Measurements from ENCODE around the gene PAK6.

Gene PAK6

GRCh38 chr15:40293905-40294895 lies 55.3 kb downstream of the PAK6 start:
- no peak for DNase-seq

GRCh38 chr15:40295297-40295696 lies 56.4 kb downstream of the PAK6 start:
- DNase-seq, result no peak

- no peak for DNase-seq
Observed at GRCh38 chr15:40295877-40296560, 57.2 kb downstream of the PAK6 start.

- DNase-seq, result no peak
Observed at GRCh38 chr15:40296561-40297230, 57.8 kb downstream of the PAK6 start.

DNA sequence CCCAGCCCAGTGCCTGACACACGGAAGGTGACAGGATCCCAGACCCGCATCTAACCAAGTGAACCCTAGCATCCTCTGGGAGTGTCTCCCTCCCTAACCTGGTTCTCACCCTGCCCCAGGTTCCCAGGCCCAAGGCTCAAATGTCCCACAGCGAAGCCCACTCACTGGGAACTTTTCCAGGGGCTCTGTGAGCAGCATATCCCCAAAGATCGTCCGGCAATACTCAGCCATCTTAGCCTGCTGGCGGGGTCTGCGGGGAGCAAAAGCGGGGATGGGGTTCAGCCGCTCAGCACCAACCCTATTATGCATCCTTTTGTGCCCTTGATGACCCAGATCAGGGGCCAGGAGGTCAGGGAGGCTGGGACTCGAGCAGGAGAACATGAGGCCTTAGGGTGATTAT lies 58.5 kb downstream of the PAK6 start:
- DNase-seq, result no peak

DNA sequence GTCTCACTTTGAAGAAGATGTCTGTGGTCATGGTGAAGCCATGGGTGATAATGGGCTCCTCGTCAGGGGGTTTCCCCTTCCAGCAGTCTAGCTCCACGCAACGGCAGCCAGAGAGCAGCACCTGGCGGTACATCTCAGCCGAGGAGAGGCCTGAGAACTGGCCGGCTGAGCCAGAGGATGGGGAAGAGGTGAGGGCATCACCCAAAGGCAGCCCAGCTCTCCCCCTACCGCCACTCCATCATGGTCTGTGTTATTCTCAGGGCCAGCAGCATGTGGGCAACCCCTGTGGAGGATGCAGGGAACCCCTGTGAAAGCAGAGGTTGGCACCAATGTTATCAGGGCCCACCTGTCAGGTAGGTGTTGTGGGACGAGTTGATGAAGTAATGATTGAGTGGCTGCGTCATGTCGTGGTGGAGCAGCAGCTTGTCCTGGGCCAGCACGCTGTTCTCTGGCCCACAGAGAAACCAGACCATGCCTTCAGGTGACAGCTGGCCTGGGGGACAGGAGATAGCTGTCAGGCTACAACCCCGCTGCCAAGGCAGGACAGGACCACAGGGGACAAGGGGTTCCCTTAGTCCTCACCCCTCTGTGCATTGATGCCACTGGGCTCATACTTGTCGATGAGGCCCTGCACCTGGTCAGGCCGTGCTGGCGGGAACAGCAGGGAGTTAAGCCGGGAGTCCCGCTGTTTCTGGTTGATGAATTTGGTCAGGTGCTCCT lies 59.5 kb downstream of the PAK6 start:
- DNase-seq, result no peak

DNA sequence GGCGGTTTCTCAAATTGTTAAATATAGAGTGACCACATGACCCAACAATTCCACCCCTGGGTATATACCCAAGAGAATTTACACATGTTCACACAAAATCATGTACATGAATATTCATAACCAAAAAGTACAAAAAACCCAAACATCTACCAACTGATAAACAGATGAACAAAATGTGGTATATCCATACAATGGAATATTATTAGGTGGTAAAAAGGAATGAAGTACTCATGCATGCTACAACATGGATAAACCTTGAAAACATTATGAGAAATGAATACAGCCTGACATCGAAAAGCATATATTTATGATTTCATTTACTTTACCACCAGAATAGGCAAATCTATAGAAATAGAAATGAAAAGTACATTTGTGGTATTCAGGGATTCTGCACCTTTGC lies 61.5 kb downstream of the PAK6 start:
- DNase-seq, result no peak

- DNase-seq, result no peak
Observed at GRCh38 chr15:40300771-40301170, 61.9 kb downstream of the PAK6 start.

GRCh38 chr15:40301467-40302179 lies 62.8 kb downstream of the PAK6 start:
- DNase-seq, result no peak

DNA sequence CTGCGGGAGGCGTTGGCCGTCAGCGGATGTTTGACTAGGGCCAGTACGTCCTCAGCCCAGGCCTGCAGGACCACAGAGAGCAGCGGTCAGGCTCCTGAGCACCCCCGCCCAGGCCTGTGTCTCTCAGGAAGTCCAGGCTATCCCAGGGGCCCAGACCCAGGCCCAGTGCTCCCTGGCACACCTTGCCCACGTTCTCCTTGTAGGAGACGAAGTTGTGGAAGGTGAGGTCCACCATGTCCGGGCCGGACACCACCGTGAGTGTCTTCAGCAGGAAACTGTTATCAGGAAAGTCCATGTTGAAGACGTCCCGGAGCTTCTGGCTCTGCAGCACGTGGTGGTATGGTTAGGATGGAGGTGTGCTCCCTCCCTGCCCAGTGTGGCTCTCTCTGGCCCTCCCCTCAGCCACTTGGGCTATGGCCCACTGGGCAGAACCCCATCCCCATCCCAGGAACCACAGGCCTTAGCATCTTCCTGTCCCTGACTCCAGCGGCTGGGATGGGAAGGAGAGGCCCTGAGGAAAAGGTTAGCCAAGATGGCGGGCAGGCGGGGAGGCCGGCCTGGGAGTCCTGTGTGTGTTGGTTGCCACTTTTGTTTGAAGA lies 63.5 kb downstream of the PAK6 start:
- no peak for DNase-seq

- no peak for DNase-seq
Observed at GRCh38 chr15:40302981-40303380, 64.1 kb downstream of the PAK6 start.

- DNase-seq, result no peak
Observed at GRCh38 chr15:40303576-40303975, 64.7 kb downstream of the PAK6 start.

GRCh38 chr15:40305281-40305680 lies 66.4 kb downstream of the PAK6 start:
- DNase-seq, result no peak

- DNase-seq, result no peak
Observed at GRCh38 chr15:40306371-40306770, 67.5 kb downstream of the PAK6 start.

DNA sequence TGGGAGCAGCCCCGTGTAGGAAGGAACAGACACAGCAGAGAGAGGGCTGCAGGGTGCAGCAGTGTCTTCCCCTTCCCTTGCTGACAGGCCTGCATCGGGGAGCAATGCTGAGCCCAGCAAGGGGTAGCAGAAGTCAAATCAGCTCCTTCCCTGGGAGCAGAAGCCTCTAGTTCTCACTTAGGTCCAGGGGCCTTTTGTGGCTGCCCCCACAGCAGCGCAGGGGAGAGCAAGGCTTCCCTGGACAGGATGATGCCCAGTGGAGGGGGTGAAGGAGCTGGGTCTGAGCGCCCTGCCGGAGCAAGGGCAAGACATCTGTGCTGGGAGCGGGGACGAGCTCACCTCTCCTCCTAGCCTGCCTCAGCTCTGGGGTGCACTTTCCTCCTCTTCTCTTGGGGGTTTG lies 68.0 kb downstream of the PAK6 start:
- DNase-seq, result no peak

DNA sequence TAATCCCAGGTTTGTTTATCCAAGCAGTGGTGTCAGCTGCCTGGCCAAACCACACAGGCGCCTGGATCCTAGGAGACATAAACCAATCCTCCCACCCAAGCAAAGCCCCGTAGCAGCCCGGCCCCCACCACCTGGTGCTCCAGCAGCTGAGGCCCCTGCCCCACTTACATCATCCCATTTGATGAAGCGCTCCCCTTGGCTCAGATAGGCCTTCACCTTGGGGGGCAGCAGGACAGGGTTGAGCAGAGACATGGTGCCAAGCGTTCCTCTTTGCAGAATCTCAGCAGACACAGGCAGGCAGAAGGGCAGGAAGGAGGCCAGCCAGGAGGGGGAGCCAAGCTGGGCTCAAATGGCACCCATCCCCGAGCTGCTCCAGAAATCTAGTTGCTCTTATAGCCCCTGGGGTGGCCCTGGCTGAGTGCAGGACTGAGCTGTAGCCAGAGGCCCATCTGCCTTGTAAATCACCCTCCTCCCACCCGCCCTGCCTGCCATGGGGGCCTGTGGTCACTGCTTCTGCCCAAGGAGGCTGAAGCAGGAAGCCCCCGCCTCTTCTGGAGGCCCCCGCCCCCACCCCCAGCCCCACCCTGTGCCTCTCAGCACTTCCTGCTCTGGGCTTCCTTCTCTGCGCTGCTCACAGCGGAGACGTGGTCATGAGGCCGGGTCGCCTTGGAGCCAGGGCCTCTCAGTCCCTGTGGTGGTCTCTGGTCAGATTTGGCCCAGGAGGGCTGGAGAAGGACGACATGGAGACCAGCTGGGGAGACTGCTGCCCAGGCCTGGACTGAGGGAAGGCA lies 68.8 kb downstream of the PAK6 start, which contains the start of gene PLCB2:
Gene PLCB2 (minus strand): TSS at position 515 of the 791 bp plus-strand sequence. CDS start 263 bp downstream, at position 252.
- DNase-seq, result peak in 1 of 2 experiments; percentile 5

DNA sequence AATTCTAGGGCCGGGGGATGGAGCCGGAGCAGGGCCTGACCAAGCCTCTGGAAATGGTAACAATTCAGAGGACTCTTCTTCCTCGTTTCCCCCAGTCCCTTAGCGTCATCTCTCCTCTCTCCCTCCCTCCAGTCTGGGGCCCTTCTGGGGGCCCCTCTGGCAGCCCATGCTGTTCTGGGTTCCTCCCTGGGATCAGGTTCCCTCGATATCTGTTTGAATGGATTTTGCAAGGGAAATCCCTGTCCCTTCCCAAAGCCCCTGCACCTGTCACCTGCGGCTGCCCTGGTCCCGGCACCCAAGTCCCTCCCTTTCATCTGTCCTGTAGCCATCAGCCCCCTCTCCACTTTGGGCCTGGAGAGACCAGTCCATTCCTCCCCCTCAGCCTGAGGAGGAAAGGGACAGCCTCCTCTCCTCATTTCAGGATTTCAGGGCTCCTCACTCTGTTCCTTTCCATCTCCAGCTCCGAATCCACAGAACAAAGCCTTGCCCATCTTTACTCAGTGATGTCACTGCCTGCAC lies 70.5 kb downstream of the PAK6 start:
- no peak for DNase-seq

- peak in 1 of 2 experiments; percentile 4 for DNase-seq
Observed at GRCh38 chr15:40310001-40310959, 71.4 kb downstream of the PAK6 start.

DNA sequence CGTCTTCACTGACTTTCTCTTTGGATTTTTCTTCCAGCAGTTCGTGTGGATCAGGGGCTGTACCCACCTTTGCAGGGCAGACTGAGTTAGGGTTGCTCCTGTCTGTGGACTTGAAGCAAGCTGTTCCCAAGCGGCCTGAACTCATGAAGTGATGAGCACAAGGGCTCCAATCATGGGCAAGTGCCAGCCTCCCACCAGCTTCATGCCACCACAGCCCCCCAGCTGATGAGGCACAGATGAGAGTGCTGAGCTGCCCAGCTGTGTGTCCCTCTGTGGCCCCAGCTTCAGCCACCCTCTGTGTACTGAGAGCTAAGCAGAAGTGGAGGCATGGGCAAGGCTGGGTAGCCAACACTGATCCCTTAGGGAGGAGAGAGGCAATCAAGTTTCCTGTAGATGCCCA lies 72.1 kb downstream of the PAK6 start:
- DNase-seq, result no peak

All from SW 1271 (cell line).